HCT116 (cell line): ENCODE data around the gene HERC2. TPM values are rescaled to one million over a fixed set of nuclear protein-coding genes. Genes with fewer than 3 reads are reported as not detected.

Source experiments
- ATAC-seq: fragments of 200-7000 bp; cut with Tn5 transposase; 2 replicates; pipeline ENCODE4 v1.9.1; 2020; ENCODE audit warnings: mild to moderate bottlenecking, moderate library complexity
- BruUV-seq: library from RNA; stranded (reverse); fragments of 400-500 nt; replicated peaks from 2 replicates; lab custom pipeline; 2021; lab: Mats Ljungman, UMichigan
- CTCF ChIA-PET: fragments of 300-600 bp; sonication (Branson Sonifier 250); formaldehyde crosslinking; loops from one replicate; lab custom pipeline; 2021; ENCODE audit warnings: antibody characterized with exemption; lab: Charles Lee
- POLR2A ChIA-PET: fragments of 300-600, 350-600 bp; sonication (Branson Sonifier 250); formaldehyde crosslinking; loops from one replicate; lab custom pipeline; 2021; ENCODE audit warnings: antibody characterized with exemption; lab: Charles Lee
- RAD21 ChIA-PET, 2 experiments: fragments of 300-600 bp; sonication (Branson Sonifier 250); formaldehyde crosslinking; loops; one replicate each; lab custom pipeline; 2023; ENCODE audit warnings: low total read pairs in 2 of 2; ENCODE audit not compliant: uncharacterized antibody in 2 of 2, unreplicated experiment in 2 of 2, low non-redundant PET in 1 of 2; lab: Charles Lee
- DNase-seq: peaks from one replicate; pipeline ENCODE4 v3.0.0-alpha.2; 2010; ENCODE audit warnings: low read depth, low spot score
- H2AFZ ChIP-seq: fragments of 200-600 bp; shearing (Covaris generic), sonication (generic); 2 replicates; pipeline ENCODE4 v1.6.1; 2017; ENCODE audit warnings: low read depth, mixed run types, mixed read lengths, antibody characterized with exemption, low read length; ENCODE audit not compliant: poor library complexity, severe bottlenecking
- H3K27ac ChIP-seq: 2 replicates; pipeline ENCODE4 v1.5.1; 2012; ENCODE audit warnings: low read depth, low read length
- H3K27me3 ChIP-seq: fragments of 200-600 bp; sonication (generic); 2 replicates; pipeline ENCODE4 v1.6.1; 2016; ENCODE audit warnings: mixed run types, low read length, mixed read lengths; ENCODE audit not compliant: insufficient read depth
- H3K36me3 ChIP-seq, 2 experiments: fragments of 200-500 bp in 1 of 2; fragments of 200-600 bp in 1 of 2; sonication (Bioruptor generic) in 1 of 2; sonication (generic) in 1 of 2; 2 replicates each; pipeline versions ENCODE4 v1.5.1 to v1.6.1; 2014 to 2016; ENCODE audit warnings: low read length in 2 of 2, inconsistent platforms in 1 of 2, mixed read lengths in 1 of 2, mixed run types in 1 of 2; ENCODE audit not compliant: insufficient read depth in 2 of 2, control insufficient read depth in 1 of 2
- H3K4me1 ChIP-seq, 2 experiments: fragments of 200-600 bp in 1 of 2; sonication (generic) in 1 of 2; 2 replicates each; pipeline versions ENCODE4 v1.5.1 to v1.6.1; 2012 to 2017; ENCODE audit warnings: low read length in 2 of 2, inconsistent platforms in 1 of 2, mild to moderate bottlenecking in 1 of 2, mixed read lengths in 1 of 2, mixed run types in 1 of 2, moderate library complexity in 1 of 2; ENCODE audit not compliant: insufficient read depth in 2 of 2, control insufficient read depth in 1 of 2
- H3K4me2 ChIP-seq: fragments of 200-600 bp; sonication (generic); 2 replicates; pipeline ENCODE4 v1.6.1; 2017; ENCODE audit warnings: mixed run types, low read length, mixed read lengths
- H3K4me3 ChIP-seq, 2 experiments: fragments of 200-600 bp in 1 of 2; sonication (generic) in 1 of 2; replicated peaks in 1 of 2; 2 replicates each; pipeline ENCODE4 v1.5.1; 2011 to 2016; ENCODE audit warnings: low read length in 2 of 2, control low read depth in 1 of 2, low read depth in 1 of 2, mild to moderate bottlenecking in 1 of 2, mixed read lengths in 1 of 2, mixed run types in 1 of 2
- H3K79me2 ChIP-seq: fragments of 200-600 bp; sonication (generic); 2 replicates; pipeline ENCODE4 v1.6.1; 2017; ENCODE audit warnings: mild to moderate bottlenecking, mixed run types, low read length, moderate library complexity, mixed read lengths; ENCODE audit not compliant: insufficient read depth
- H3K9ac ChIP-seq: fragments of 200-600 bp; sonication (generic); 2 replicates; pipeline ENCODE4 v1.6.1; 2016; ENCODE audit warnings: low read length, mixed read lengths
- H3K9me2 ChIP-seq: fragments of 200-600 bp; sonication (generic), shearing (Covaris generic); 2 replicates; pipeline ENCODE4 v1.6.1; 2017; ENCODE audit warnings: mixed run types, mild to moderate bottlenecking, moderate library complexity; ENCODE audit not compliant: insufficient read depth
- H3K9me3 ChIP-seq, 2 experiments: fragments of 200-500 bp in 1 of 2; fragments of 200-600 bp in 1 of 2; sonication (Bioruptor generic) in 1 of 2; sonication (generic) in 1 of 2; 2 replicates each; pipeline ENCODE4 v1.6.1; 2014 to 2017; ENCODE audit warnings: low read length in 2 of 2, mixed read lengths in 2 of 2, inconsistent platforms in 1 of 2, low read depth in 1 of 2, mild to moderate bottlenecking in 1 of 2, mixed run types in 1 of 2, moderate library complexity in 1 of 2; ENCODE audit not compliant: control insufficient read depth in 1 of 2, insufficient read depth in 1 of 2
- H4K20me1 ChIP-seq: fragments of 200-600 bp; sonication (generic), shearing (Covaris generic); 2 replicates; pipeline ENCODE4 v1.6.1; 2017; ENCODE audit warnings: mixed run types, mild to moderate bottlenecking, moderate library complexity; ENCODE audit not compliant: insufficient read depth
- CBX3 ChIP-seq: IDR thresholded peaks from 2 replicates; pipeline ENCODE4 v1.6.1; 2012; ENCODE audit warnings: low read depth
- CEBPB ChIP-seq: IDR thresholded peaks from 2 replicates; pipeline ENCODE4 v1.6.1; 2012; ENCODE audit warnings: low read depth
- EGR1 ChIP-seq: IDR thresholded peaks from 2 replicates; pipeline ENCODE4 v1.6.1; 2012; ENCODE audit warnings: low read depth
- ELF1 ChIP-seq: IDR thresholded peaks from 2 replicates; pipeline ENCODE4 v1.6.1; 2012; ENCODE audit warnings: low read depth, borderline replicate concordance
- EZH2 ChIP-seq: fragments of 200-600 bp; sonication (generic); IDR thresholded peaks from 2 replicates; pipeline ENCODE4 v1.6.1; 2017; ENCODE audit warnings: antibody characterized with exemption, mixed run types
- EZH2phosphoT487 ChIP-seq: fragments of 200-600 bp; IDR thresholded peaks from 2 replicates; pipeline ENCODE4 v1.6.1; 2018; ENCODE audit warnings: antibody characterized with exemption, borderline replicate concordance
- FOSL1 ChIP-seq: IDR thresholded peaks from 2 replicates; pipeline ENCODE4 v1.6.1; 2012; ENCODE audit warnings: low read depth
- JUND ChIP-seq: IDR thresholded peaks from 2 replicates; pipeline ENCODE4 v1.6.1; 2012
- POLR2A ChIP-seq: IDR thresholded peaks from 2 replicates; pipeline ENCODE4 v1.7.0; 2011; ENCODE audit warnings: borderline replicate concordance; ENCODE audit not compliant: insufficient read depth, insufficient read length; ENCODE audit errors: extremely low read depth
- POLR2AphosphoS5 ChIP-seq: IDR thresholded peaks from 2 replicates; pipeline ENCODE4 v1.6.1; 2011; ENCODE audit warnings: mild to moderate bottlenecking, low read depth, low read length, moderate library complexity
- RAD21 ChIP-seq: IDR thresholded peaks from 2 replicates; pipeline ENCODE4 v1.6.1; 2012; ENCODE audit warnings: low read depth, mild to moderate bottlenecking
- SIN3A ChIP-seq: IDR thresholded peaks from 2 replicates; pipeline ENCODE4 v1.6.1; 2012; ENCODE audit warnings: low read depth
- SRF ChIP-seq: IDR thresholded peaks from 2 replicates; pipeline ENCODE4 v1.6.1; 2012; ENCODE audit warnings: low read depth
- YY1 ChIP-seq: IDR thresholded peaks from 2 replicates; pipeline ENCODE4 v1.6.1; 2011; ENCODE audit warnings: low read length, low read depth, moderate library complexity, mild to moderate bottlenecking; ENCODE audit not compliant: insufficient replicate concordance; ENCODE audit errors: extremely low read depth
- ZFX ChIP-seq: fragments of 450-650 bp; IDR thresholded peaks from 2 replicates; pipeline ENCODE4 v1.6.1; 2017
- ZNF274 ChIP-seq: fragments of 200-500 bp; sonication (Bioruptor generic); IDR thresholded peaks from 2 replicates; pipeline ENCODE4 v1.6.1; 2014; ENCODE audit warnings: mild to moderate bottlenecking, low read depth, low read length, inconsistent platforms
- intact Hi-C: fragments of 100-400 bp; cut with micrococcal nuclease; formaldehyde crosslinking; loops from 2 replicates; pipeline ENCODE4 v1.10.0; 2022
- total RNA-seq: library from RNA; stranded (reverse); gene quantifications from one replicate; pipeline ENCODE4 v1.2.1, GENCODE V29; 2021; ENCODE audit not compliant: unreplicated experiment
- TF ChIP-seq, protein P1 (sequence below): IDR thresholded peaks from 2 replicates; pipeline ENCODE4 v1.6.1; 2012
- TF ChIP-seq, protein P2 (sequence below): IDR thresholded peaks from 2 replicates; pipeline ENCODE4 v1.6.1; 2012; ENCODE audit warnings: low read depth
- TF ChIP-seq, protein P3 (sequence below): IDR thresholded peaks from 2 replicates; pipeline ENCODE4 v1.6.1; 2011; ENCODE audit warnings: mild to moderate bottlenecking, low read length, moderate library complexity; ENCODE audit not compliant: insufficient replicate concordance; ENCODE audit errors: extremely low read depth

The HERC2 gene
- total RNA-seq, 1 experiment from 2014 or later = 55.5 TPM

DNA sequence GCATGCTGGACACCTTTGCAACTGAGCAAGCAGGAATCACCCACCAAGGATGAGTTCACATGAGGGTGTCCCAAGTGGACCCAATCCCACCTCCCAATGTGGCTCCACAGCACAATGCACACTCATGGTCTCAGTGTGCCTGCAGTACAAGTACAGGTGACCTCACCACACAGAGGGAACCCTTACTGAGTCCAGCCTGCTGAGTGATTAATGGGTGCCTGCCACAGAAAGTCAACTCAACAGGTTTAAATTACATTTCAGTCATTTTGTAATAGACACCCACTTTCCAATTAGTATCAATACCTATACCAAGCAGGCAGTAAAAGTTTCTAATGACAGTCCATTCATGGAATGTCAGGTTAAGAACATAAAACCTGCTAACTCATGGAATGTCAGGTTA is 59.5 kb downstream of the HERC2 start:
- TF ChIP-seq, protein P1, sequence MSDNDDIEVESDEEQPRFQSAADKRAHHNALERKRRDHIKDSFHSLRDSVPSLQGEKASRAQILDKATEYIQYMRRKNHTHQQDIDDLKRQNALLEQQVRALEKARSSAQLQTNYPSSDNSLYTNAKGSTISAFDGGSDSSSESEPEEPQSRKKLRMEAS = no peak
- no peak for TF ChIP-seq ZNF274
- ATAC-seq (no peak), DNase-seq (no peak)
- H2AFZ ChIP-seq = no peak overlapping the region
- H3K27me3 ChIP-seq = no peaks in the 10 kb centered on the region
- no TSS peak for BruUV-seq
- ChIA-PET CTCF (no interaction called here), RAD21 (no interaction called here), POLR2A (no interaction called here)
- intact Hi-C loops = no loop called here
- peaks cover 12 to 15% of the 10 kb centered on the region in 2 experiments; a peak in 3 of 4 replicates for H3K36me3 ChIP-seq
- H3K9me3 ChIP-seq = no peaks in the 10 kb centered on the region
- H3K79me2 ChIP-seq = peaks cover 43% of the 10 kb centered on the region
- H3K27ac ChIP-seq = no peak overlapping the region
- H3K4me2 ChIP-seq = no peak overlapping the region
- no peaks in the 10 kb centered on the region for H3K4me1 ChIP-seq
- H3K4me3 ChIP-seq = no peak overlapping the region
- H3K9me2 ChIP-seq = no peaks in the 10 kb centered on the region
- H4K20me1 ChIP-seq = no peaks in the 10 kb centered on the region
- no peak overlapping the region for H3K9ac ChIP-seq

DNA sequence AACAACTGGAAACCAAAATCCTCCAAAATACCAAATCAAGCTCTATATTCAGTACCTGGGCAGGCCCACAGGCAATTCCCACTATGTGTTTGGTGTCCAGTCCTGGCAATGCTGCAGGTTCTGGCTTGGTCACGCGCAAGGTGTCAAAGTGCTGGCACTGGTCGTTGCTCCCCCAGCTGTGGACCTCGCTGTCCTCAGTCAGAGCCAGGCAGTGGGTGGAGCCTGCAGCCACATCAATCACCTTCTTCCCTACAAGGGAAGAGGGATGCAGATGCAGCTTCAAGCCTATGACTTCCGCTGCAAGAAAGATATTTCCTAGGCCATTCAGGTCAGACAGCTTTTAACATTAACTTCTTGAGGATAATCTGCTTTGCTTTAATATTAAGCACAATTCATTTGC is 61.3 kb downstream of the HERC2 start:
- Histone ChIP-seq H3K4me1 (no peaks in the 10 kb centered on the region), H3K9ac (no peak overlapping the region), H2AFZ (no peak overlapping the region), H3K27ac (no peak overlapping the region), H3K9me3 (no peaks in the 10 kb centered on the region), H3K27me3 (no peaks in the 10 kb centered on the region), H4K20me1 (no peaks in the 10 kb centered on the region), H3K79me2 (peaks cover 49% of the 10 kb centered on the region), H3K36me3 (peaks cover 8 to 14% of the 10 kb centered on the region in 2 experiments; a peak in 3 of 4 replicates), H3K9me2 (no peaks in the 10 kb centered on the region), H3K4me3 (no peak overlapping the region), H3K4me2 (no peak overlapping the region)
- ChIA-PET POLR2A (no interaction called here), CTCF (no interaction called here), RAD21 (no interaction called here)
- no peak for DNase-seq
- intact Hi-C loops = no loop called here
- no peak for ATAC-seq
- no TSS peak for BruUV-seq
- TF ChIP-seq EZH2phosphoT487 (no peak), FOSL1 (no peak), CBX3 (no peak), POLR2A (no peak), RAD21 (no peak), SRF (no peak), SIN3A (no peak), YY1 (no peak), POLR2AphosphoS5 (no peak), EZH2 (no peak), JUND (no peak), EGR1 (no peak), CEBPB (no peak), ELF1 (no peak), ZFX (no peak)
- TF ChIP-seq, protein P2, sequence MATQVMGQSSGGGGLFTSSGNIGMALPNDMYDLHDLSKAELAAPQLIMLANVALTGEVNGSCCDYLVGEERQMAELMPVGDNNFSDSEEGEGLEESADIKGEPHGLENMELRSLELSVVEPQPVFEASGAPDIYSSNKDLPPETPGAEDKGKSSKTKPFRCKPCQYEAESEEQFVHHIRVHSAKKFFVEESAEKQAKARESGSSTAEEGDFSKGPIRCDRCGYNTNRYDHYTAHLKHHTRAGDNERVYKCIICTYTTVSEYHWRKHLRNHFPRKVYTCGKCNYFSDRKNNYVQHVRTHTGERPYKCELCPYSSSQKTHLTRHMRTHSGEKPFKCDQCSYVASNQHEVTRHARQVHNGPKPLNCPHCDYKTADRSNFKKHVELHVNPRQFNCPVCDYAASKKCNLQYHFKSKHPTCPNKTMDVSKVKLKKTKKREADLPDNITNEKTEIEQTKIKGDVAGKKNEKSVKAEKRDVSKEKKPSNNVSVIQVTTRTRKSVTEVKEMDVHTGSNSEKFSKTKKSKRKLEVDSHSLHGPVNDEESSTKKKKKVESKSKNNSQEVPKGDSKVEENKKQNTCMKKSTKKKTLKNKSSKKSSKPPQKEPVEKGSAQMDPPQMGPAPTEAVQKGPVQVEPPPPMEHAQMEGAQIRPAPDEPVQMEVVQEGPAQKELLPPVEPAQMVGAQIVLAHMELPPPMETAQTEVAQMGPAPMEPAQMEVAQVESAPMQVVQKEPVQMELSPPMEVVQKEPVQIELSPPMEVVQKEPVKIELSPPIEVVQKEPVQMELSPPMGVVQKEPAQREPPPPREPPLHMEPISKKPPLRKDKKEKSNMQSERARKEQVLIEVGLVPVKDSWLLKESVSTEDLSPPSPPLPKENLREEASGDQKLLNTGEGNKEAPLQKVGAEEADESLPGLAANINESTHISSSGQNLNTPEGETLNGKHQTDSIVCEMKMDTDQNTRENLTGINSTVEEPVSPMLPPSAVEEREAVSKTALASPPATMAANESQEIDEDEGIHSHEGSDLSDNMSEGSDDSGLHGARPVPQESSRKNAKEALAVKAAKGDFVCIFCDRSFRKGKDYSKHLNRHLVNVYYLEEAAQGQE = no peak
- TF ChIP-seq, protein P3, sequence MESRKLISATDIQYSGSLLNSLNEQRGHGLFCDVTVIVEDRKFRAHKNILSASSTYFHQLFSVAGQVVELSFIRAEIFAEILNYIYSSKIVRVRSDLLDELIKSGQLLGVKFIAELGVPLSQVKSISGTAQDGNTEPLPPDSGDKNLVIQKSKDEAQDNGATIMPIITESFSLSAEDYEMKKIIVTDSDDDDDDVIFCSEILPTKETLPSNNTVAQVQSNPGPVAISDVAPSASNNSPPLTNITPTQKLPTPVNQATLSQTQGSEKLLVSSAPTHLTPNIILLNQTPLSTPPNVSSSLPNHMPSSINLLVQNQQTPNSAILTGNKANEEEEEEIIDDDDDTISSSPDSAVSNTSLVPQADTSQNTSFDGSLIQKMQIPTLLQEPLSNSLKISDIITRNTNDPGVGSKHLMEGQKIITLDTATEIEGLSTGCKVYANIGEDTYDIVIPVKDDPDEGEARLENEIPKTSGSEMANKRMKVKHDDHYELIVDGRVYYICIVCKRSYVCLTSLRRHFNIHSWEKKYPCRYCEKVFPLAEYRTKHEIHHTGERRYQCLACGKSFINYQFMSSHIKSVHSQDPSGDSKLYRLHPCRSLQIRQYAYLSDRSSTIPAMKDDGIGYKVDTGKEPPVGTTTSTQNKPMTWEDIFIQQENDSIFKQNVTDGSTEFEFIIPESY = no peak
